ENCODE results near the gene SCG3. TPM values are rescaled to one million over a fixed set of nuclear protein-coding genes. Genes with fewer than 3 reads are reported as not detected.

The SCG3 gene
- polyA plus RNA-seq, 1 of the 3 experiments (the other 2 are of a cell fraction) = 0.16 TPM

DNA sequence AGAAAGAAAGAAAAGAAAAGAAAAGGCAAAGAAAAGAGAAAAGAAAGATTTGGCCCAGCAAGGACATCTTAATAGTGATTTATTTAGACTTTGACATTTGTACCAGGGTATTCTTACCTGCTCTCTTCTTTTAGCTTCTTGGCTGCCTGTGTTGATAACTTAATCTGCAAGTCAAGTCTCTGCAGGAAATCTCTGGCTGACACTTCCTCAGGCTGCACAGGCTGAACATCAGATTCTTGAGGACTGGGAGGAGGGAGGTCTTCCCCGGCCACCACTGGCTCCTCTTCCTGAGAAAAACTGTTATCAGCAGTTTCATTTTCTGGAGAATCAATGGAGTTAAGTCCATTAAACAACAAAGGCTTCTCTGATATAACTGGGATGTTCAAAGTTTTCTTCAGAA, 43.4 kb downstream of the SCG3 start:
- CTCF ChIA-PET = interaction anchor here (2.1 to 17.1 kb wide), 3 partner anchors 11 to 52 kb away, joined by 4 to 130 read pairs (median 6); partner anchors contain the start of gene LYSMD2

DNA sequence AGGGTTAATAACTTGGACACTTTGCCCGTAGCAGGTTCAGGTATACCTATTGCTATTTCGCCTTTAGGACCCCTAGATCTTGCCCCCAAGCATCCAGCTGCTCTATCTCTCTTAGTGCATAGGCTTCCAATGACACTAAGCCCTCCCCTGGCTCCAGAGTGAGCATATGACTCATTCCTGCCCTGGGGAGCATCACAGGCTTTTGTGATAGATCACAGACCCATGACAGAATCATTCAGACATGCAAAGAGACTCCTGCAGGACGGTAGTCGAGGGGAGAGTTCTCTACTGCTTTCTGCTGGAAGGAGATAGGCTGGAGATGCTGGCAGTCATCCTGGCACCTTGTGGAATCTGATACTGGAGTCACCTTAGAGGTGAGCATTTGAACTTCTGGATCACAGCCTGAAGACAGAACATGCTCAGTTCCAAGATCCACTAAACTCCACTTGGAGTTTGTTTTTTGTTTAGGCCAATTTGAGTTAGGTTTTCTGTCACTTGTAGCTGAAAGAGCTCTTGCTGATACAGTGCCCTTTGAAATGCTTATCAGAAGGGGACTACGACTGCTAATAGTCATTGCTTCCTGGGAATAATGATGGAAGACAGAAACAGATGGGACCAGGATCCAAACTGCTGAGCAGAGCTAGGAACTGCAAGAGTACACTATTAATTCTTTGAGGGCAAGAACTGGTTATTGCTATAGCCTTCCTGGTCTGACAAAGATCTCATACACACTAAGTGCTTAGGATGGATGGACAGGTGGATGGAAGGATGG, 45.2 kb downstream of the SCG3 start:
- H4K20me1 ChIP-seq (ENCODE audit: insufficient read depth) = peaks cover 6% of the 10 kb centered on the region; the same call in 1 of the 2 replicates
- peaks cover 11 to 18% of the 10 kb centered on the region in 2 experiments for H3K36me3 ChIP-seq (replicated peaks in 1 of 2; ENCODE audit: control insufficient read depth in 1 of 2, insufficient read depth in 2 of 2, low read length in 1 of 2)
- H3K79me2 ChIP-seq (ENCODE audit: insufficient read depth) = peaks cover 14% of the 10 kb centered on the region; the same call in 1 of the 2 replicates
- ChIA-PET CTCF (interaction anchor here (1.4 to 17.1 kb wide), 6 partner anchors 10 to 76 kb away, joined by 4 to 130 read pairs (median 5); partner anchors contain the start of genes LYSMD2 and SCG3), POLR2A (interaction anchor here (1.0 to 1.8 kb wide), 3 partner anchors 11 to 45 kb away, joined by 3 to 7 read pairs (median 4); partner anchors contain the start of genes LYSMD2 and SCG3)
- peak overlapping the region in 1 of 2 experiments; percentile 24; a peak in 1 of 4 replicates for H3K4me3 ChIP-seq (ENCODE audit: low read depth in 2 of 2, low read length in 1 of 2)
- no peaks in the 10 kb centered on the region for H3K27me3 ChIP-seq (ENCODE audit: insufficient read depth)
- H3K4me2 ChIP-seq = peak overlapping the region; percentile 67
- peaks cover 22% of the 10 kb centered on the region for H3F3A ChIP-seq (replicated peaks; ENCODE audit: insufficient read depth)
- no peak overlapping the region for H2AFZ ChIP-seq (ENCODE audit: low read depth)
- 0% methylated on average over 5 of the region's 5 CpGs for WGBS (ENCODE audit: low lambda C conversion rate)
- no peak overlapping the region for H3K9ac ChIP-seq
- peak; percentile 77 for DNase-seq
- H3K9me2 ChIP-seq = no peaks in the 10 kb centered on the region
- peak overlapping the region; percentile 82 to 91 for H3K27ac ChIP-seq (ENCODE audit: low read depth in 2 of 2, low read length in 1 of 2)
- H3K9me3 ChIP-seq = no peaks in the 10 kb centered on the region
- peaks cover 30 to 34% of the 10 kb centered on the region in 2 experiments for H3K4me1 ChIP-seq (ENCODE audit: control insufficient read depth in 1 of 2, insufficient read depth in 2 of 2, low read depth in 1 of 2, low read length in 1 of 2)
- TF ChIP-seq, protein P1, sequence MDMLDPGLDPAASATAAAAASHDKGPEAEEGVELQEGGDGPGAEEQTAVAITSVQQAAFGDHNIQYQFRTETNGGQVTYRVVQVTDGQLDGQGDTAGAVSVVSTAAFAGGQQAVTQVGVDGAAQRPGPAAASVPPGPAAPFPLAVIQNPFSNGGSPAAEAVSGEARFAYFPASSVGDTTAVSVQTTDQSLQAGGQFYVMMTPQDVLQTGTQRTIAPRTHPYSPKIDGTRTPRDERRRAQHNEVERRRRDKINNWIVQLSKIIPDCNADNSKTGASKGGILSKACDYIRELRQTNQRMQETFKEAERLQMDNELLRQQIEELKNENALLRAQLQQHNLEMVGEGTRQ (IDR thresholded peaks at IDR 0.05; ENCODE audit: borderline replicate concordance, low read depth, low read length) = no peak
- no peak for TF ChIP-seq GABPA (IDR thresholded peaks at IDR 0.05; ENCODE audit: low read depth)
- TF ChIP-seq, protein P2, sequence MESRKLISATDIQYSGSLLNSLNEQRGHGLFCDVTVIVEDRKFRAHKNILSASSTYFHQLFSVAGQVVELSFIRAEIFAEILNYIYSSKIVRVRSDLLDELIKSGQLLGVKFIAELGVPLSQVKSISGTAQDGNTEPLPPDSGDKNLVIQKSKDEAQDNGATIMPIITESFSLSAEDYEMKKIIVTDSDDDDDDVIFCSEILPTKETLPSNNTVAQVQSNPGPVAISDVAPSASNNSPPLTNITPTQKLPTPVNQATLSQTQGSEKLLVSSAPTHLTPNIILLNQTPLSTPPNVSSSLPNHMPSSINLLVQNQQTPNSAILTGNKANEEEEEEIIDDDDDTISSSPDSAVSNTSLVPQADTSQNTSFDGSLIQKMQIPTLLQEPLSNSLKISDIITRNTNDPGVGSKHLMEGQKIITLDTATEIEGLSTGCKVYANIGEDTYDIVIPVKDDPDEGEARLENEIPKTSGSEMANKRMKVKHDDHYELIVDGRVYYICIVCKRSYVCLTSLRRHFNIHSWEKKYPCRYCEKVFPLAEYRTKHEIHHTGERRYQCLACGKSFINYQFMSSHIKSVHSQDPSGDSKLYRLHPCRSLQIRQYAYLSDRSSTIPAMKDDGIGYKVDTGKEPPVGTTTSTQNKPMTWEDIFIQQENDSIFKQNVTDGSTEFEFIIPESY (IDR thresholded peaks at IDR 0.05; ENCODE audit: borderline replicate concordance, low read depth) = peak; percentile 77; the same call in 1 of the 2 replicates
- TF ChIP-seq JUND (IDR thresholded peaks at IDR 0.05) = peak; percentile 99
- TF ChIP-seq GATA2 (CRISPR knock-in tag; IDR thresholded peaks at IDR 0.05) = peak; percentile 48
- TF ChIP-seq NRF1 (IDR thresholded peaks at IDR 0.05; ENCODE audit: low read depth, low read length) = no peak
- TF ChIP-seq, protein P3, sequence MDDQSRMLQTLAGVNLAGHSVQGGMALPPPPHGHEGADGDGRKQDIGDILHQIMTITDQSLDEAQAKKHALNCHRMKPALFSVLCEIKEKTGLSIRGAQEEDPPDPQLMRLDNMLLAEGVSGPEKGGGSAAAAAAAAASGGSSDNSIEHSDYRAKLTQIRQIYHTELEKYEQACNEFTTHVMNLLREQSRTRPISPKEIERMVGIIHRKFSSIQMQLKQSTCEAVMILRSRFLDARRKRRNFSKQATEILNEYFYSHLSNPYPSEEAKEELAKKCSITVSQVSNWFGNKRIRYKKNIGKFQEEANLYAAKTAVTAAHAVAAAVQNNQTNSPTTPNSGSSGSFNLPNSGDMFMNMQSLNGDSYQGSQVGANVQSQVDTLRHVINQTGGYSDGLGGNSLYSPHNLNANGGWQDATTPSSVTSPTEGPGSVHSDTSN (IDR thresholded peaks at IDR 0.05) = peak; percentile 98
- TF ChIP-seq RCOR1 (IDR thresholded peaks at IDR 0.05; ENCODE audit: low read length) = peak; percentile 60; the same call in 1 of the 2 replicates
- TF ChIP-seq FOXM1 (IDR thresholded peaks at IDR 0.05; ENCODE audit: low read depth) = peak; percentile 76; the same call in 1 of the 2 replicates
- TF ChIP-seq RAD21 (IDR thresholded peaks at IDR 0.05; ENCODE audit: low read length) = no peak; the same call in 1 of the 2 replicates
- no peak for TF ChIP-seq EZH2phosphoT487 (IDR thresholded peaks at IDR 0.05; ENCODE audit: borderline replicate concordance, low read depth)
- TF ChIP-seq, protein P4, sequence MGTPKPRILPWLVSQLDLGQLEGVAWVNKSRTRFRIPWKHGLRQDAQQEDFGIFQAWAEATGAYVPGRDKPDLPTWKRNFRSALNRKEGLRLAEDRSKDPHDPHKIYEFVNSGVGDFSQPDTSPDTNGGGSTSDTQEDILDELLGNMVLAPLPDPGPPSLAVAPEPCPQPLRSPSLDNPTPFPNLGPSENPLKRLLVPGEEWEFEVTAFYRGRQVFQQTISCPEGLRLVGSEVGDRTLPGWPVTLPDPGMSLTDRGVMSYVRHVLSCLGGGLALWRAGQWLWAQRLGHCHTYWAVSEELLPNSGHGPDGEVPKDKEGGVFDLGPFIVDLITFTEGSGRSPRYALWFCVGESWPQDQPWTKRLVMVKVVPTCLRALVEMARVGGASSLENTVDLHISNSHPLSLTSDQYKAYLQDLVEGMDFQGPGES (IDR thresholded peaks at IDR 0.05; ENCODE audit: low read depth, low read length) = no peak
- TF ChIP-seq SMC3 (IDR thresholded peaks at IDR 0.05; ENCODE audit: low read depth, low read length) = no peak
- peak; percentile 89 for TF ChIP-seq SIN3A (IDR thresholded peaks at IDR 0.05; ENCODE audit: borderline replicate concordance, low read depth, low read length)
- TF ChIP-seq, protein P5, sequence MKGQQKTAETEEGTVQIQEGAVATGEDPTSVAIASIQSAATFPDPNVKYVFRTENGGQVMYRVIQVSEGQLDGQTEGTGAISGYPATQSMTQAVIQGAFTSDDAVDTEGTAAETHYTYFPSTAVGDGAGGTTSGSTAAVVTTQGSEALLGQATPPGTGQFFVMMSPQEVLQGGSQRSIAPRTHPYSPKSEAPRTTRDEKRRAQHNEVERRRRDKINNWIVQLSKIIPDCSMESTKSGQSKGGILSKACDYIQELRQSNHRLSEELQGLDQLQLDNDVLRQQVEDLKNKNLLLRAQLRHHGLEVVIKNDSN (IDR thresholded peaks at IDR 0.05; ENCODE audit: borderline replicate concordance, low read depth) = peak; percentile 41; the same call in 1 of the 2 replicates
- TF ChIP-seq TCF12 (IDR thresholded peaks at IDR 0.05) = peak; percentile 99

More for the DNA sequence above, 43.4 kb downstream of the SCG3 start:
- Histone ChIP-seq H3K9ac (no peak overlapping the region), H3K4me1 (ENCODE audit: control insufficient read depth in 1 of 2, insufficient read depth in 2 of 2, low read depth in 1 of 2, low read length in 1 of 2) (peaks cover 30 to 34% of the 10 kb centered on the region in 2 experiments), H3K36me3 (replicated peaks in 1 of 2; ENCODE audit: control insufficient read depth in 1 of 2, insufficient read depth in 2 of 2, low read length in 1 of 2) (peaks cover 11 to 31% of the 10 kb centered on the region in 2 experiments), H3K4me2 (peak overlapping the region; percentile 24; the same call in 1 of the 2 replicates), H3K9me3 (no peaks in the 10 kb centered on the region), H3K79me2 (ENCODE audit: insufficient read depth) (peaks cover 7% of the 10 kb centered on the region; the same call in 1 of the 2 replicates), H3K9me2 (no peaks in the 10 kb centered on the region), H2AFZ (ENCODE audit: low read depth) (no peak overlapping the region), H3F3A (replicated peaks; ENCODE audit: insufficient read depth) (peaks cover 22% of the 10 kb centered on the region), H3K27ac (ENCODE audit: low read depth in 2 of 2, low read length in 1 of 2) (peak overlapping the region in 1 of 2 experiments; percentile 5; a peak in 1 of 4 replicates), H3K4me3 (ENCODE audit: low read depth in 2 of 2, low read length in 1 of 2) (no peak overlapping the region), H4K20me1 (ENCODE audit: insufficient read depth) (peaks cover 6% of the 10 kb centered on the region; the same call in 1 of the 2 replicates), H3K27me3 (ENCODE audit: insufficient read depth) (no peaks in the 10 kb centered on the region)
- WGBS (ENCODE audit: low lambda C conversion rate) = 54% methylated on average over 1 of the region's 1 CpG
- no peak for DNase-seq
- POLR2A ChIA-PET = no interaction called here
- TF ChIP-seq SMC3 (IDR thresholded peaks at IDR 0.05; ENCODE audit: low read depth, low read length) (no peak), TAF1 (IDR thresholded peaks at IDR 0.05; ENCODE audit: borderline replicate concordance, low read depth, low read length) (no peak), FOXM1 (IDR thresholded peaks at IDR 0.05; ENCODE audit: low read depth) (no peak), RFX5 (IDR thresholded peaks at IDR 0.05; ENCODE audit: low read length) (no peak), NRF1 (IDR thresholded peaks at IDR 0.05; ENCODE audit: low read depth, low read length) (no peak), EZH2phosphoT487 (IDR thresholded peaks at IDR 0.05; ENCODE audit: borderline replicate concordance, low read depth) (no peak)
- TF ChIP-seq, protein P6, sequence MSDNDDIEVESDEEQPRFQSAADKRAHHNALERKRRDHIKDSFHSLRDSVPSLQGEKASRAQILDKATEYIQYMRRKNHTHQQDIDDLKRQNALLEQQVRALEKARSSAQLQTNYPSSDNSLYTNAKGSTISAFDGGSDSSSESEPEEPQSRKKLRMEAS (IDR thresholded peaks at IDR 0.05; ENCODE audit: low read depth) = no peak
